HepG2 (cell line): ENCODE measurements around the gene PLEKHA6. TPM values are rescaled to one million over a fixed set of nuclear protein-coding genes. Genes with fewer than 3 reads are reported as not detected.

Experiments
- DDIT3 ChIP-seq: sonication (generic); formaldehyde crosslinking; IDR thresholded peaks from 2 replicates; pipeline ENCODE4 v1.4.0; 2020; ENCODE audit warnings: mild to moderate bottlenecking, missing genetic modification reagents
- HNRNPL ChIP-seq: fragments of 200-400 bp; formaldehyde crosslinking; IDR thresholded peaks from 2 replicates; pipeline ENCODE4 v1.6.1; 2017; ENCODE audit warnings: mild to moderate bottlenecking, low read depth, low read length
- MIXL1 ChIP-seq: IDR thresholded peaks from 2 replicates; pipeline ENCODE4 v1.6.1; 2016
- ZNF136 ChIP-seq: sonication (generic); formaldehyde crosslinking; IDR thresholded peaks from 2 replicates; pipeline ENCODE4 v1.8.1; 2022; ENCODE audit warnings: low read depth, mild to moderate bottlenecking, moderate library complexity, missing genetic modification reagents
- ZNF17 ChIP-seq: sonication (generic); formaldehyde crosslinking; IDR thresholded peaks from 2 replicates; pipeline ENCODE4 v1.5.0; 2020; ENCODE audit warnings: mild to moderate bottlenecking, missing genetic modification reagents
- ZNF460 ChIP-seq: sonication (generic); formaldehyde crosslinking; IDR thresholded peaks from 2 replicates; pipeline ENCODE4 v1.5.1; 2020; ENCODE audit warnings: missing genetic modification reagents, mild to moderate bottlenecking, borderline replicate concordance
- ZNF788 ChIP-seq: sonication (generic); formaldehyde crosslinking; IDR thresholded peaks from 2 replicates; pipeline ENCODE4 v1.5.0; 2020; ENCODE audit warnings: mild to moderate bottlenecking, missing genetic modification reagents, borderline replicate concordance
- polyA plus RNA-seq, 8 experiments: library from polyadenylated mRNA; depleted of rRNA in 3 of 8; stranded (reverse) in 7 of 8; unstranded in 1 of 8; fragments of >200 nt; fragmentation: Illumina TruSeq in 4 of 8; extraction: Trizol in 4 of 8; gene quantifications; 2 replicates each; pipeline versions ENCODE4 v1.2.1 to v1.2.3, GENCODE V29; 2011 to 2016; ENCODE audit warnings: low read depth in 4 of 8, missing spikeins in 1 of 8, mixed read lengths in 1 of 8; ENCODE audit not compliant: insufficient read depth in 1 of 8
- total RNA-seq, 5 experiments: library from RNA; depleted of rRNA; stranded (reverse); fragments of >200 nt; fragmentation: Illumina TruSeq; extraction: Trizol; gene quantifications; 2 replicates each; pipeline ENCODE4 v1.2.3, GENCODE V29; 2016; ENCODE audit warnings: low read depth in 1 of 5
- TF ChIP-seq, protein P1 (sequence below): sonication (generic); formaldehyde crosslinking; IDR thresholded peaks from 2 replicates; pipeline ENCODE4 v1.5.1; 2020; ENCODE audit warnings: mild to moderate bottlenecking, moderate library complexity, missing genetic modification reagents
- TF ChIP-seq, protein P2 (sequence below): sonication (generic); formaldehyde crosslinking; conservative IDR thresholded peaks from 2 replicates; pipeline ENCODE4 v1.4.0; 2020; ENCODE audit warnings: missing genetic modification reagents
- TF ChIP-seq, protein P3 (sequence below): IDR thresholded peaks from 2 replicates; pipeline ENCODE4 v1.6.1; 2018; ENCODE audit warnings: missing genetic modification reagents, mild to moderate bottlenecking, missing compliant biosample characterization
- TF ChIP-seq, protein P4 (sequence below): sonication (generic); formaldehyde crosslinking; IDR thresholded peaks from 2 replicates; pipeline ENCODE4 v1.8.0; 2022; ENCODE audit warnings: low read depth, missing genetic modification reagents
- TF ChIP-seq, protein P5 (sequence below): sonication (generic); formaldehyde crosslinking; IDR thresholded peaks from 2 replicates; pipeline ENCODE4 v1.4.0; 2020; ENCODE audit warnings: mild to moderate bottlenecking, missing genetic modification reagents, borderline replicate concordance

PLEKHA6 gene
- total and polyA plus RNA-seq, 2 of the 13 experiments (the other 11 are each of a cell fraction or from before 2014, with no cell fraction given): 5.3 to 11.4 TPM

- TF ChIP-seq, protein P1, sequence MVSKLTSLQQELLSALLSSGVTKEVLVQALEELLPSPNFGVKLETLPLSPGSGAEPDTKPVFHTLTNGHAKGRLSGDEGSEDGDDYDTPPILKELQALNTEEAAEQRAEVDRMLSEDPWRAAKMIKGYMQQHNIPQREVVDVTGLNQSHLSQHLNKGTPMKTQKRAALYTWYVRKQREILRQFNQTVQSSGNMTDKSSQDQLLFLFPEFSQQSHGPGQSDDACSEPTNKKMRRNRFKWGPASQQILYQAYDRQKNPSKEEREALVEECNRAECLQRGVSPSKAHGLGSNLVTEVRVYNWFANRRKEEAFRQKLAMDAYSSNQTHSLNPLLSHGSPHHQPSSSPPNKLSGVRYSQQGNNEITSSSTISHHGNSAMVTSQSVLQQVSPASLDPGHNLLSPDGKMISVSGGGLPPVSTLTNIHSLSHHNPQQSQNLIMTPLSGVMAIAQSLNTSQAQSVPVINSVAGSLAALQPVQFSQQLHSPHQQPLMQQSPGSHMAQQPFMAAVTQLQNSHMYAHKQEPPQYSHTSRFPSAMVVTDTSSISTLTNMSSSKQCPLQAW: peak; percentile 100
- TF ChIP-seq, protein P2, sequence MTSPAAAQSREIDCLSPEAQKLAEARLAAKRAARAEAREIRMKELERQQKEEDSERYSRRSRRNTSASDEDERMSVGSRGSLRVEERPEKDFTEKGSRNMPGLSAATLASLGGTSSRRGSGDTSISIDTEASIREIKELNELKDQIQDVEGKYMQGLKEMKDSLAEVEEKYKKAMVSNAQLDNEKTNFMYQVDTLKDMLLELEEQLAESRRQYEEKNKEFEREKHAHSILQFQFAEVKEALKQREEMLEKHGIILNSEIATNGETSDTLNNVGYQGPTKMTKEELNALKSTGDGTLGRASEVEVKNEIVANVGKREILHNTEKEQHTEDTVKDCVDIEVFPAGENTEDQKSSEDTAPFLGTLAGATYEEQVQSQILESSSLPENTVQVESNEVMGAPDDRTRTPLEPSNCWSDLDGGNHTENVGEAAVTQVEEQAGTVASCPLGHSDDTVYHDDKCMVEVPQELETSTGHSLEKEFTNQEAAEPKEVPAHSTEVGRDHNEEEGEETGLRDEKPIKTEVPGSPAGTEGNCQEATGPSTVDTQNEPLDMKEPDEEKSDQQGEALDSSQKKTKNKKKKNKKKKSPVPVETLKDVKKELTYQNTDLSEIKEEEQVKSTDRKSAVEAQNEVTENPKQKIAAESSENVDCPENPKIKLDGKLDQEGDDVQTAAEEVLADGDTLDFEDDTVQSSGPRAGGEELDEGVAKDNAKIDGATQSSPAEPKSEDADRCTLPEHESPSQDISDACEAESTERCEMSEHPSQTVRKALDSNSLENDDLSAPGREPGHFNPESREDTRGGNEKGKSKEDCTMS (CRISPR knock-in tag): no peak
- no peak for TF ChIP-seq DDIT3
- no peak for TF ChIP-seq ZNF17
- TF ChIP-seq, protein P3, sequence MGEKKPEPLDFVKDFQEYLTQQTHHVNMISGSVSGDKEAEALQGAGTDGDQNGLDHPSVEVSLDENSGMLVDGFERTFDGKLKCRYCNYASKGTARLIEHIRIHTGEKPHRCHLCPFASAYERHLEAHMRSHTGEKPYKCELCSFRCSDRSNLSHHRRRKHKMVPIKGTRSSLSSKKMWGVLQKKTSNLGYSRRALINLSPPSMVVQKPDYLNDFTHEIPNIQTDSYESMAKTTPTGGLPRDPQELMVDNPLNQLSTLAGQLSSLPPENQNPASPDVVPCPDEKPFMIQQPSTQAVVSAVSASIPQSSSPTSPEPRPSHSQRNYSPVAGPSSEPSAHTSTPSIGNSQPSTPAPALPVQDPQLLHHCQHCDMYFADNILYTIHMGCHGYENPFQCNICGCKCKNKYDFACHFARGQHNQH: peak; percentile 68; the same call in 1 of the 2 replicates
- no peak for TF ChIP-seq ZNF460 (CRISPR knock-in tag)
- TF ChIP-seq, protein P4, sequence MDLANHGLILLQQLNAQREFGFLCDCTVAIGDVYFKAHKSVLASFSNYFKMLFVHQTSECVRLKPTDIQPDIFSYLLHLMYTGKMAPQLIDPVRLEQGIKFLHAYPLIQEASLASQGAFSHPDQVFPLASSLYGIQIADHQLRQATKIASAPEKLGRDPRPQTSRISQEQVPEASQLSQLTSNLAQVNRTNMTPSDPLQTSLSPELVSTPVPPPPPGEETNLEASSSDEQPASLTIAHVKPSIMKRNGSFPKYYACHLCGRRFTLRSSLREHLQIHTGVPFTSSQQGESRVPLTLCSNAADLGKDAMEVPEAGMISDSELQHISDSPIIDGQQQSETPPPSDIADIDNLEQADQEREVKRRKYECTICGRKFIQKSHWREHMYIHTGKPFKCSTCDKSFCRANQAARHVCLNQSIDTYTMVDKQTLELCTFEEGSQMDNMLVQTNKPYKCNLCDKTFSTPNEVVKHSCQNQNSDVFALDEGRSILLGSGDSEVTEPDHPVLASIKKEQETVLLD (CRISPR knock-in tag): no peak
- 0 out of 2 replicates have a peak, but pooled peaks have one; percentile 58 for TF ChIP-seq ZNF788 (CRISPR knock-in tag)
- no peak for TF ChIP-seq HNRNPL
- peak; percentile 73 for TF ChIP-seq MIXL1 (CRISPR knock-in tag)
- no peak for TF ChIP-seq ZNF136 (CRISPR knock-in tag)
- TF ChIP-seq, protein P5, sequence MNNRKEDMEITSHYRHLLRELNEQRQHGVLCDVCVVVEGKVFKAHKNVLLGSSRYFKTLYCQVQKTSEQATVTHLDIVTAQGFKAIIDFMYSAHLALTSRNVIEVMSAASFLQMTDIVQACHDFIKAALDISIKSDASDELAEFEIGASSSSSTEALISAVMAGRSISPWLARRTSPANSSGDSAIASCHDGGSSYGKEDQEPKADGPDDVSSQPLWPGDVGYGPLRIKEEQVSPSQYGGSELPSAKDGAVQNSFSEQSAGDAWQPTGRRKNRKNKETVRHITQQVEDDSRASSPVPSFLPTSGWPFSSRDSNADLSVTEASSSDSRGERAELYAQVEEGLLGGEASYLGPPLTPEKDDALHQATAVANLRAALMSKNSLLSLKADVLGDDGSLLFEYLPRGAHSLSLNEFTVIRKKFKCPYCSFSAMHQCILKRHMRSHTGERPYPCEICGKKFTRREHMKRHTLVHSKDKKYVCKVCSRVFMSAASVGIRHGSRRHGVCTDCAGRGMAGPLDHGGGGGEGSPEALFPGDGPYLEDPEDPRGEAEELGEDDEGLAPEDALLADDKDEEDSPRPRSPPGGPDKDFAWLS (CRISPR knock-in tag): no peak
These were observed 93.2 kb downstream of the PLEKHA6 start (continued) for GRCh38 chr1:204266504-204267034.
